CD4-positive, alpha-beta T cell (primary cell): Measurements from ENCODE around the gene ERN1. TPM values are rescaled to one million over a fixed set of nuclear protein-coding genes. Genes with fewer than 3 reads are reported as not detected.
A peak's percentile ranks its signal among the peaks of the same experiment; 100 is the strongest.

ENCODE experiments used
- ATAC-seq: fragments of 200-7000 bp; cut with Tn5 transposase; one replicate; pipeline ENCODE4 v1.10.0; 2022; ENCODE audit warnings: mild to moderate bottlenecking; ENCODE audit not compliant: poor library complexity
- CTCF ChIA-PET: fragments of 350-600 bp; sonication (Branson Sonifier 250); formaldehyde crosslinking; loops from one replicate; lab custom pipeline; 2021; ENCODE audit warnings: antibody characterized with exemption, inconsistent platforms; lab: Charles Lee
- POLR2A ChIA-PET: fragments of 350-600 bp; sonication (Branson Sonifier 250); formaldehyde crosslinking; loops from one replicate; lab custom pipeline; 2021; ENCODE audit warnings: antibody characterized with exemption, inconsistent platforms; lab: Charles Lee
- DNase-seq, 14 experiments: peaks; one replicate each; pipeline ENCODE4 v3.0.0-alpha.2; 2013 to 2020; ENCODE audit warnings: mixed read lengths in 2 of 14
- H3K27ac ChIP-seq, 2 donors: one replicate each; pipeline versions ENCODE4 v1.5.1 to v1.7.0; 2013; ENCODE audit warnings: low read length in 2 of 2, low read depth in 1 of 2, mild to moderate bottlenecking in 1 of 2
- H3K27me3 ChIP-seq, 2 experiments: 1 replicate in 1 of 2; 2 replicates in 1 of 2; pipeline versions ENCODE4 v1.6.1 to v1.7.0; 2013; ENCODE audit warnings: low read length in 2 of 2, control low read depth in 1 of 2, mild to moderate bottlenecking in 1 of 2, moderate library complexity in 1 of 2; ENCODE audit not compliant: insufficient read depth in 2 of 2, control insufficient read depth in 1 of 2
- H3K36me3 ChIP-seq: one replicate; pipeline ENCODE4 v1.6.1; 2013; ENCODE audit warnings: low read length, control low read depth; ENCODE audit not compliant: insufficient read depth
- H3K4me1 ChIP-seq: one replicate; pipeline ENCODE4 v1.6.1; 2013; ENCODE audit warnings: low read length, control low read depth; ENCODE audit not compliant: insufficient read depth
- H3K4me3 ChIP-seq: one replicate; pipeline ENCODE4 v1.5.1; 2013; ENCODE audit warnings: mild to moderate bottlenecking, low read length, moderate library complexity
- H3K9me3 ChIP-seq, 2 experiments: 1 replicate in 1 of 2; 2 replicates in 1 of 2; pipeline versions ENCODE4 v1.6.1 to v1.7.0; 2013; ENCODE audit warnings: low read length in 2 of 2, mild to moderate bottlenecking in 2 of 2, control low read depth in 1 of 2, moderate library complexity in 1 of 2; ENCODE audit not compliant: control insufficient read depth in 1 of 2, insufficient read depth in 1 of 2
- H3K27ac Mint-ChIP-seq: one replicate; pipeline ENCODE4 v1.8.0; 2020; ENCODE audit warnings: mixed read lengths
- H3K27me3 Mint-ChIP-seq: one replicate; pipeline ENCODE4 v1.8.0; 2021; ENCODE audit warnings: mixed read lengths
- H3K36me3 Mint-ChIP-seq: one replicate; pipeline ENCODE4 v1.8.0; 2021; ENCODE audit warnings: low read depth, mixed read lengths
- H3K4me1 Mint-ChIP-seq: one replicate; pipeline ENCODE4 v1.8.0; 2021; ENCODE audit warnings: low read depth, mixed read lengths
- H3K4me3 Mint-ChIP-seq: one replicate; pipeline ENCODE4 v1.8.0; 2020; ENCODE audit warnings: mild to moderate bottlenecking, mixed read lengths
- H3K9me3 Mint-ChIP-seq: one replicate; pipeline ENCODE4 v1.8.0; 2020; ENCODE audit warnings: mixed read lengths
- CTCF ChIP-seq: fragments of 200-600 bp; IDR thresholded peaks from one replicate; pipeline ENCODE4 v1.8.0; 2022; ENCODE audit warnings: antibody characterized with exemption, mild to moderate bottlenecking
- intact Hi-C, 2 experiments: fragments of 100-400 bp; cut with DNase I in 1 of 2; cut with micrococcal nuclease in 1 of 2; formaldehyde crosslinking; loops; one replicate each; pipeline versions ENCODE4 v1.15.1 to v1.9.0; 2023 to 2025; cut with DNase I, micrococcal nuclease
- total RNA-seq, 174 experiments: library from RNA in 2 of 174; stranded (reverse) in 2 of 174; gene quantifications; one replicate each; pipeline ENCODE4 v1.2.3 and lab custom pipeline; 2021 to 2026

The ERN1 gene
- total RNA-seq, 2 experiments from 2014 or later, result 62.7 to 67.8 TPM

- TF ChIP-seq CTCF, result no peak
- Mint-ChIP-seq H3K4me1 (peaks cover 55% of the 10 kb centered on the region), H3K36me3 (peaks cover 91% of the 10 kb centered on the region), H3K27ac (peak overlapping the region; percentile 83), H3K9me3 (no peaks in the 10 kb centered on the region), H3K27me3 (no peaks in the 10 kb centered on the region), H3K4me3 (no peak overlapping the region)
- Histone ChIP-seq H3K4me3 (no peak overlapping the region), H3K27me3 (no peaks in the 10 kb centered on the region), H3K4me1 (peaks cover 55% of the 10 kb centered on the region), H3K9me3 (no peaks in the 10 kb centered on the region), H3K27ac (peak overlapping the region; percentile 29 to 64), H3K36me3 (peaks cover 93% of the 10 kb centered on the region)
- DNase-seq (no peak), ATAC-seq (no peak)
- POLR2A ChIA-PET, result interaction anchor here (1.0 to 4.0 kb wide), 3 partner anchors 10 to 17 kb away, joined by 3 to 31 read pairs (median 12); partner anchors contain the start of gene ICAM2
- CTCF ChIA-PET, result interaction anchor here (1.2 to 2.6 kb wide), 3 partner anchors 10 to 19 kb away, joined by 4 to 11 read pairs (median 4); no protein-coding TSS in a partner anchor
- intact Hi-C loops, result no loop called here
Observed at GRCh38 chr17:64006361-64007088, 123.4 kb downstream of the ERN1 start.

- DNase-seq (no peak), ATAC-seq (no peak)
- H3K4me3 Mint-ChIP-seq, result no peak overlapping the region
- H3K27ac Mint-ChIP-seq, result peak overlapping the region; percentile 75
- intact Hi-C loops, result no loop called here
- peaks cover 83% of the 10 kb centered on the region for H3K36me3 Mint-ChIP-seq
- Histone ChIP-seq H3K36me3 (peaks cover 85% of the 10 kb centered on the region), H3K27me3 (no peaks in the 10 kb centered on the region), H3K27ac (peak overlapping the region in 1 of 2 donors; percentile 64), H3K9me3 (no peaks in the 10 kb centered on the region), H3K4me1 (peaks cover 51% of the 10 kb centered on the region), H3K4me3 (no peak overlapping the region)
- H3K9me3 Mint-ChIP-seq, result no peaks in the 10 kb centered on the region
- no peak for TF ChIP-seq CTCF
- ChIA-PET POLR2A (interaction anchor here (1.0 to 4.0 kb wide), 3 partner anchors 11 to 17 kb away, joined by 3 to 31 read pairs (median 12); partner anchors contain the start of gene ICAM2), CTCF (interaction anchor here (1.9 to 2.6 kb wide), 2 partner anchors 20 to 23 kb away, joined by 5 to 11 read pairs; no protein-coding TSS in a partner anchor)
- peaks cover 47% of the 10 kb centered on the region for H3K4me1 Mint-ChIP-seq
- H3K27me3 Mint-ChIP-seq, result no peaks in the 10 kb centered on the region
Observed at GRCh38 chr17:64005734-64006167, 124.2 kb downstream of the ERN1 start.

- Mint-ChIP-seq H3K27ac (peak overlapping the region; percentile 75), H3K4me3 (no peak overlapping the region), H3K4me1 (peaks cover 44% of the 10 kb centered on the region), H3K27me3 (no peaks in the 10 kb centered on the region), H3K36me3 (peaks cover 77% of the 10 kb centered on the region), H3K9me3 (no peaks in the 10 kb centered on the region)
- H3K9me3 ChIP-seq, result no peaks in the 10 kb centered on the region
- intact Hi-C loops, result no loop called here
- peaks cover 80% of the 10 kb centered on the region for H3K36me3 ChIP-seq
- H3K27me3 ChIP-seq, result no peaks in the 10 kb centered on the region
- H3K4me3 ChIP-seq, result no peak overlapping the region
- DNase-seq (no peak), ATAC-seq (no peak)
- POLR2A ChIA-PET, result interaction anchor here (2.5 to 4.0 kb wide), 2 partner anchors 12 to 14 kb away, joined by 12 to 31 read pairs; partner anchors contain the start of gene ICAM2
- H3K4me1 ChIP-seq, result peaks cover 52% of the 10 kb centered on the region
- no peak for TF ChIP-seq CTCF
- H3K27ac ChIP-seq, result peak overlapping the region in 1 of 2 donors; percentile 64
- CTCF ChIA-PET, result interaction anchor here (1.2 to 2.6 kb wide), 3 partner anchors 11 to 24 kb away, joined by 3 to 11 read pairs (median 5); no protein-coding TSS in a partner anchor
Observed at GRCh38 chr17:64004903-64005733, 124.8 kb downstream of the ERN1 start.
